Suprapubic skin (tissue), 4 donors: Measurements from ENCODE around the gene HSPA14.

Source experiments
- EP300 ChIP-seq: sonication (generic); formaldehyde crosslinking; IDR thresholded peaks from one replicate; pipeline ENCODE4 v1.6.1; 2017; ENCODE audit warnings: antibody characterized with exemption
- POLR2A ChIP-seq, 2 donors: fragments of 450-650 bp; IDR thresholded peaks; one replicate each; pipeline ENCODE4 v1.6.1; 2017; ENCODE audit warnings: antibody characterized with exemption in 2 of 2, mild to moderate bottlenecking in 2 of 2, moderate library complexity in 2 of 2
- POLR2AphosphoS5 ChIP-seq, 3 donors: sonication (generic); formaldehyde crosslinking; IDR thresholded peaks; one replicate each; pipeline ENCODE4 v1.6.1; 2017; ENCODE audit warnings: antibody characterized with exemption in 3 of 3
- TF ChIP-seq, protein P1 (sequence below), 2 donors: fragments of 200-600 bp in 1 of 2; fragments of 450-650 bp in 1 of 2; sonication (generic) in 1 of 2; IDR thresholded peaks; one replicate each; pipeline ENCODE4 v1.5.1; 2016 to 2019; ENCODE audit warnings: antibody characterized with exemption in 2 of 2, mild to moderate bottlenecking in 1 of 2, moderate library complexity in 1 of 2

DNA sequence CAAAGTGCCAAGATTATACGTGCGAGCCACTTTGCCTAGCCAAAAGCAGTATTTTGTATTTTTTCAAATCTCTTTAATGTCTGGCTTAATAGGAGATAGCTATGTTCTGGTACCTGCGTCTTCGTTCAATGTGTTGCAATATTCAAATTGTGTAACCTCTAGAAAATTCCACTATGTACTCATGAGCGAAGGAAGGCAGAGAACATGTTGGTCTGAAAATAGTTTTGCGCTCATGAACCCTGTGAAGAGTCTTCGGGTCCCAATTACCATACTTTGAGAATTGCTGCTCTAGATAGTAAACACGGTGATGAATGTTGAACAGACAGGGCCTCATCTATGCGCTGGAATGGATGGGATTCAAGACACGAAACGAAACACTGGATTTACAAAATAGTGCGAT lies 37.8 kb downstream of the HSPA14 start:
- TF ChIP-seq, protein P1, sequence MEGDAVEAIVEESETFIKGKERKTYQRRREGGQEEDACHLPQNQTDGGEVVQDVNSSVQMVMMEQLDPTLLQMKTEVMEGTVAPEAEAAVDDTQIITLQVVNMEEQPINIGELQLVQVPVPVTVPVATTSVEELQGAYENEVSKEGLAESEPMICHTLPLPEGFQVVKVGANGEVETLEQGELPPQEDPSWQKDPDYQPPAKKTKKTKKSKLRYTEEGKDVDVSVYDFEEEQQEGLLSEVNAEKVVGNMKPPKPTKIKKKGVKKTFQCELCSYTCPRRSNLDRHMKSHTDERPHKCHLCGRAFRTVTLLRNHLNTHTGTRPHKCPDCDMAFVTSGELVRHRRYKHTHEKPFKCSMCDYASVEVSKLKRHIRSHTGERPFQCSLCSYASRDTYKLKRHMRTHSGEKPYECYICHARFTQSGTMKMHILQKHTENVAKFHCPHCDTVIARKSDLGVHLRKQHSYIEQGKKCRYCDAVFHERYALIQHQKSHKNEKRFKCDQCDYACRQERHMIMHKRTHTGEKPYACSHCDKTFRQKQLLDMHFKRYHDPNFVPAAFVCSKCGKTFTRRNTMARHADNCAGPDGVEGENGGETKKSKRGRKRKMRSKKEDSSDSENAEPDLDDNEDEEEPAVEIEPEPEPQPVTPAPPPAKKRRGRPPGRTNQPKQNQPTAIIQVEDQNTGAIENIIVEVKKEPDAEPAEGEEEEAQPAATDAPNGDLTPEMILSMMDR (IDR thresholded peaks at IDR 0.05) = no peak
- TF ChIP-seq POLR2AphosphoS5 (IDR thresholded peaks at IDR 0.05) = no peak
- TF ChIP-seq EP300 = no peak
- TF ChIP-seq POLR2A (IDR thresholded peaks at IDR 0.05) = no peak
